Liver (tissue), 9 donors: ENCODE measurements around the gene RBMS3. TPM values are rescaled to one million over a fixed set of nuclear protein-coding genes. Genes with fewer than 3 reads are reported as not detected.

ENCODE experiments used
- DNase-seq: peaks from one replicate; pipeline ENCODE4 v3.0.0-alpha.2; 2017; ENCODE audit warnings: low spot score
- H3K27ac ChIP-seq, 2 donors: one replicate each; pipeline ENCODE4 v1.7.0; 2013; ENCODE audit warnings: inconsistent platforms in 2 of 2, low read length in 2 of 2, control low read depth in 1 of 2, low read depth in 1 of 2, mild to moderate bottlenecking in 1 of 2
- H3K27me3 ChIP-seq, 4 donors: one replicate each; pipeline versions ENCODE4 v1.6.1 to v1.7.0; 2013; ENCODE audit warnings: low read length in 3 of 4, inconsistent platforms in 1 of 4, mild to moderate bottlenecking in 1 of 4, moderate library complexity in 1 of 4; ENCODE audit not compliant: control insufficient read depth in 4 of 4, insufficient read depth in 4 of 4
- H3K36me3 ChIP-seq, 4 donors: one replicate each; pipeline versions ENCODE4 v1.6.1 to v1.7.0; 2013; ENCODE audit warnings: low read length in 3 of 4, mild to moderate bottlenecking in 3 of 4, low read depth in 1 of 4, moderate library complexity in 1 of 4; ENCODE audit not compliant: control insufficient read depth in 4 of 4, insufficient read depth in 3 of 4
- H3K4me1 ChIP-seq, 4 donors: one replicate each; pipeline versions ENCODE4 v1.6.1 to v1.7.0; 2013; ENCODE audit warnings: low read length in 3 of 4, mild to moderate bottlenecking in 3 of 4, moderate library complexity in 1 of 4; ENCODE audit not compliant: control insufficient read depth in 4 of 4, insufficient read depth in 4 of 4
- H3K4me3 ChIP-seq, 3 donors: one replicate each; pipeline versions ENCODE4 v1.6.1 to v1.7.0; 2013; ENCODE audit warnings: low read length in 3 of 3, control low read depth in 1 of 3, low read depth in 1 of 3, mild to moderate bottlenecking in 1 of 3
- H3K9ac ChIP-seq, 2 donors: one replicate each; pipeline ENCODE4 v1.7.0; 2013; ENCODE audit warnings: low read length in 2 of 2, mild to moderate bottlenecking in 2 of 2, moderate library complexity in 2 of 2, control low read depth in 1 of 2, low read depth in 1 of 2
- H3K9me3 ChIP-seq, 4 donors: one replicate each; pipeline versions ENCODE4 v1.6.1 to v1.7.0; 2013; ENCODE audit warnings: low read length in 3 of 4; ENCODE audit not compliant: control insufficient read depth in 4 of 4
- EGR1 ChIP-seq, 2 donors: IDR thresholded peaks; 2 replicates each; pipeline ENCODE4 v1.6.1; 2016 to 2018; ENCODE audit warnings: antibody characterized with exemption in 2 of 2, low read depth in 2 of 2
- FOXA1 ChIP-seq: IDR thresholded peaks from 2 replicates; pipeline ENCODE4 v1.6.1; 2016; ENCODE audit warnings: antibody characterized with exemption
- FOXA2 ChIP-seq: IDR thresholded peaks from 2 replicates; pipeline ENCODE4 v1.6.1; 2016; ENCODE audit warnings: antibody characterized with exemption
- GABPA ChIP-seq, 2 donors: IDR thresholded peaks in 1 of 2; conservative IDR thresholded peaks in 1 of 2; 2 replicates each; pipeline ENCODE4 v1.6.1; 2016; ENCODE audit warnings: antibody characterized with exemption in 2 of 2, mild to moderate bottlenecking in 1 of 2, moderate library complexity in 1 of 2
- HNF4A ChIP-seq, 2 donors: conservative IDR thresholded peaks; 2 replicates each; pipeline ENCODE4 v1.6.1; 2016; ENCODE audit warnings: antibody characterized with exemption in 2 of 2, mild to moderate bottlenecking in 2 of 2
- HNF4G ChIP-seq: IDR thresholded peaks from 2 replicates; pipeline ENCODE4 v1.6.1; 2016; ENCODE audit warnings: antibody characterized with exemption
- JUND ChIP-seq, 2 donors: IDR thresholded peaks; 2 replicates each; pipeline ENCODE4 v1.6.1; 2016; ENCODE audit warnings: antibody characterized with exemption in 2 of 2
- MAX ChIP-seq: IDR thresholded peaks from 2 replicates; pipeline ENCODE4 v1.6.1; 2016; ENCODE audit warnings: antibody characterized with exemption
- NR2F2 ChIP-seq: IDR thresholded peaks from 2 replicates; pipeline ENCODE4 v1.6.1; 2016; ENCODE audit warnings: antibody characterized with exemption
- RAD21 ChIP-seq, 2 donors: IDR thresholded peaks; 2 replicates each; pipeline ENCODE4 v1.6.1; 2016; ENCODE audit warnings: antibody characterized with exemption in 2 of 2, mild to moderate bottlenecking in 2 of 2
- RXRA ChIP-seq, 2 donors: IDR thresholded peaks; 2 replicates each; pipeline ENCODE4 v1.6.1; 2017 to 2018; ENCODE audit warnings: antibody characterized with exemption in 2 of 2, mild to moderate bottlenecking in 1 of 2
- SP1 ChIP-seq: IDR thresholded peaks from 2 replicates; pipeline ENCODE4 v1.6.1; 2018; ENCODE audit warnings: antibody characterized with exemption, mild to moderate bottlenecking
- TAF1 ChIP-seq: conservative IDR thresholded peaks from 2 replicates; pipeline ENCODE4 v1.6.1; 2016; ENCODE audit warnings: antibody characterized with exemption, mild to moderate bottlenecking
- YY1 ChIP-seq: IDR thresholded peaks from 2 replicates; pipeline ENCODE4 v1.6.1; 2016; ENCODE audit warnings: antibody characterized with exemption, mild to moderate bottlenecking
- WGBS: extraction: QIAGEN DNeasy Blood & Tissue Kit; methylation state at CpG from one replicate; pipeline ENCODE4 v1.1.7; 2013; 5-methylcytosine and 5-hydroxymethylcytosine counted together
- polyA plus RNA-seq, 2 donors: library from polyadenylated mRNA; stranded (reverse) in 1 of 2; unstranded in 1 of 2; fragments of 200-250 nt in 1 of 2; fragments of >200 nt in 1 of 2; fragmentation: Nextera tagmentation in 1 of 2; extraction: Ambion mirVana in 1 of 2; gene quantifications; one replicate each; pipeline versions ENCODE4 v1.2.1 to v1.2.3, GENCODE V29; 2013 to 2015
- total RNA-seq, 2 donors: library from RNA; depleted of rRNA; stranded (reverse); fragments of >200 nt; gene quantifications; one replicate each; pipeline ENCODE4 v1.2.3, GENCODE V29; 2014
- TF ChIP-seq, protein P1 (sequence below): IDR thresholded peaks from 2 replicates; pipeline ENCODE4 v1.6.1; 2016; ENCODE audit warnings: antibody characterized with exemption
- TF ChIP-seq, protein P2 (sequence below): IDR thresholded peaks from 2 replicates; pipeline ENCODE4 v1.6.1; 2016; ENCODE audit warnings: antibody characterized with exemption
- TF ChIP-seq, protein P3 (sequence below): fragments of 150-350 bp; IDR thresholded peaks from 2 replicates; pipeline ENCODE4 v1.5.1; 2017; ENCODE audit warnings: improper control_type of control experiment, low read depth, low read length; ENCODE audit not compliant: missing input control
- TF ChIP-seq, protein P4 (sequence below): IDR thresholded peaks from 2 replicates; pipeline ENCODE4 v1.6.1; 2016; ENCODE audit warnings: antibody characterized with exemption, mild to moderate bottlenecking
- donor health status: healthy.
- donor health status: healthy.
- donor health status: healthy.
- donor health status: healthy.
- donor health status: healthy.

The RBMS3 gene
- total and polyA plus RNA-seq, 4 donors, result 1.2 to 14.9 (median 9.3) TPM

GRCh38 chr3:29619676-29620075 is 338.8 kb downstream of the RBMS3 start (continued):
- TF ChIP-seq, protein P1, sequence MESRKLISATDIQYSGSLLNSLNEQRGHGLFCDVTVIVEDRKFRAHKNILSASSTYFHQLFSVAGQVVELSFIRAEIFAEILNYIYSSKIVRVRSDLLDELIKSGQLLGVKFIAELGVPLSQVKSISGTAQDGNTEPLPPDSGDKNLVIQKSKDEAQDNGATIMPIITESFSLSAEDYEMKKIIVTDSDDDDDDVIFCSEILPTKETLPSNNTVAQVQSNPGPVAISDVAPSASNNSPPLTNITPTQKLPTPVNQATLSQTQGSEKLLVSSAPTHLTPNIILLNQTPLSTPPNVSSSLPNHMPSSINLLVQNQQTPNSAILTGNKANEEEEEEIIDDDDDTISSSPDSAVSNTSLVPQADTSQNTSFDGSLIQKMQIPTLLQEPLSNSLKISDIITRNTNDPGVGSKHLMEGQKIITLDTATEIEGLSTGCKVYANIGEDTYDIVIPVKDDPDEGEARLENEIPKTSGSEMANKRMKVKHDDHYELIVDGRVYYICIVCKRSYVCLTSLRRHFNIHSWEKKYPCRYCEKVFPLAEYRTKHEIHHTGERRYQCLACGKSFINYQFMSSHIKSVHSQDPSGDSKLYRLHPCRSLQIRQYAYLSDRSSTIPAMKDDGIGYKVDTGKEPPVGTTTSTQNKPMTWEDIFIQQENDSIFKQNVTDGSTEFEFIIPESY, result no peak
- TF ChIP-seq TAF1, result no peak
- no peak for TF ChIP-seq RAD21 (IDR thresholded peaks at IDR 0.05)
- TF ChIP-seq, protein P2, sequence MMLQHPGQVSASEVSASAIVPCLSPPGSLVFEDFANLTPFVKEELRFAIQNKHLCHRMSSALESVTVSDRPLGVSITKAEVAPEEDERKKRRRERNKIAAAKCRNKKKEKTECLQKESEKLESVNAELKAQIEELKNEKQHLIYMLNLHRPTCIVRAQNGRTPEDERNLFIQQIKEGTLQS, result no peak

DNA sequence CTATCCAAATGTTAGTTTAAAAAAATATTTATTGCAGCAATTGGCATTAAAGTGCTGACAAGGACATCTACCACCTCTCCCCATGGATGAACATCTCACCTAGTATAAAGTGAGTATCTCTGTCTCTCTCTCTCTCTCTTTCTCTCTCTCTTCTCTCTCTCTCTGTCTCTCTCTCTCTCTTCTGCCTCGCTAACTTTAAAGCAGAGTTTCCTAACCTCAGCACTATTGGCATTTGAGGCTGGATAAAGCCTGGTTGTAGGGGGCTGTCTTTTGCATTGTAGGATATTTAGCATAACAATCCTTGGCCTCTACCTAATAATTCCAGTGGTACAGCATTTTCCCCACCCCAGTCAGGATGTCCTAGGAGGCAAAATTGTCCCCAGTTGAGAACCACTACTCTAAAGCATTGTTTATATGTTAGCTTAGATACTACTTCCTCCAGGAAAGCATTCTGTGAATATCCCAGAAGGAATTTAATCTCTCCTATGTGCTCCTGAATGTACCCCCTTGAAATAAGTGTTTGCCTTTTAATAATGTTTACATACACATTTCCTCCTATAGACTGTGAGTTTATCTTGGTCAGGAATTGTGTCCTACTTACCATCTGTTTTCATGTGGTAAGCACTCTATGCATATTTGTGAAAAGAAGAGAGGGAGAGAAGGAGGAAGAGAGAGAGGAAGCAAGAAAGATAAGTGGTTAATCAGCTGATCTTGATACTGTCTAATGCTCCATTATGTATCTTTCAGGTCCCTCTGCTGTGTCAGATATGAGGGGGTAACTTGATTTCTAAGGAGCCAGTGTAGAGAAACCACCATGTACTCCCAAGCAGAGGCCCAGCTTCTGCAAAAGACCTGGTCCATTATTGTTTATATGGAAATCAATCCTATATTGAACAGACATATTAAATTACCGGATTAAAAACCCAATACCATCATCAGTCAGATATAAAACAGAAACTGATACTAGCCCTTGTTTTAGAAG is 346.6 kb downstream of the RBMS3 start:
- Histone ChIP-seq H3K36me3 (no peaks in the 10 kb centered on the region), H3K4me3 (no peak overlapping the region), H3K9me3 (peaks cover 0 to 2% (median 0%) of the 10 kb centered on the region in 4 donors), H3K27me3 (no peaks in the 10 kb centered on the region), H3K9ac (no peak overlapping the region), H3K27ac (no peak overlapping the region), H3K4me1 (no peaks in the 10 kb centered on the region)
- WGBS, result 88% methylated on average over 2 of the region's 2 CpGs
- DNase-seq, result no peak
- TF ChIP-seq NR2F2 (no peak), FOXA1 (no peak), MAX (no peak), TAF1 (no peak), GABPA (IDR thresholded peaks at IDR 0.05 in 1 of 2, conservative IDR thresholded peaks at IDR 0.05 in 1 of 2) (no peak), EGR1 (IDR thresholded peaks at IDR 0.05; ENCODE audit: low read depth in 2 of 2) (no peak), RAD21 (IDR thresholded peaks at IDR 0.05) (no peak), HNF4G (no peak), FOXA2 (no peak), RXRA (IDR thresholded peaks at IDR 0.05) (no peak), HNF4A (conservative IDR thresholded peaks at IDR 0.05) (no peak), SP1 (no peak), YY1 (no peak), JUND (IDR thresholded peaks at IDR 0.05) (no peak)
- TF ChIP-seq, protein P3, sequence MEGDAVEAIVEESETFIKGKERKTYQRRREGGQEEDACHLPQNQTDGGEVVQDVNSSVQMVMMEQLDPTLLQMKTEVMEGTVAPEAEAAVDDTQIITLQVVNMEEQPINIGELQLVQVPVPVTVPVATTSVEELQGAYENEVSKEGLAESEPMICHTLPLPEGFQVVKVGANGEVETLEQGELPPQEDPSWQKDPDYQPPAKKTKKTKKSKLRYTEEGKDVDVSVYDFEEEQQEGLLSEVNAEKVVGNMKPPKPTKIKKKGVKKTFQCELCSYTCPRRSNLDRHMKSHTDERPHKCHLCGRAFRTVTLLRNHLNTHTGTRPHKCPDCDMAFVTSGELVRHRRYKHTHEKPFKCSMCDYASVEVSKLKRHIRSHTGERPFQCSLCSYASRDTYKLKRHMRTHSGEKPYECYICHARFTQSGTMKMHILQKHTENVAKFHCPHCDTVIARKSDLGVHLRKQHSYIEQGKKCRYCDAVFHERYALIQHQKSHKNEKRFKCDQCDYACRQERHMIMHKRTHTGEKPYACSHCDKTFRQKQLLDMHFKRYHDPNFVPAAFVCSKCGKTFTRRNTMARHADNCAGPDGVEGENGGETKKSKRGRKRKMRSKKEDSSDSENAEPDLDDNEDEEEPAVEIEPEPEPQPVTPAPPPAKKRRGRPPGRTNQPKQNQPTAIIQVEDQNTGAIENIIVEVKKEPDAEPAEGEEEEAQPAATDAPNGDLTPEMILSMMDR, result no peak
- TF ChIP-seq, protein P4, sequence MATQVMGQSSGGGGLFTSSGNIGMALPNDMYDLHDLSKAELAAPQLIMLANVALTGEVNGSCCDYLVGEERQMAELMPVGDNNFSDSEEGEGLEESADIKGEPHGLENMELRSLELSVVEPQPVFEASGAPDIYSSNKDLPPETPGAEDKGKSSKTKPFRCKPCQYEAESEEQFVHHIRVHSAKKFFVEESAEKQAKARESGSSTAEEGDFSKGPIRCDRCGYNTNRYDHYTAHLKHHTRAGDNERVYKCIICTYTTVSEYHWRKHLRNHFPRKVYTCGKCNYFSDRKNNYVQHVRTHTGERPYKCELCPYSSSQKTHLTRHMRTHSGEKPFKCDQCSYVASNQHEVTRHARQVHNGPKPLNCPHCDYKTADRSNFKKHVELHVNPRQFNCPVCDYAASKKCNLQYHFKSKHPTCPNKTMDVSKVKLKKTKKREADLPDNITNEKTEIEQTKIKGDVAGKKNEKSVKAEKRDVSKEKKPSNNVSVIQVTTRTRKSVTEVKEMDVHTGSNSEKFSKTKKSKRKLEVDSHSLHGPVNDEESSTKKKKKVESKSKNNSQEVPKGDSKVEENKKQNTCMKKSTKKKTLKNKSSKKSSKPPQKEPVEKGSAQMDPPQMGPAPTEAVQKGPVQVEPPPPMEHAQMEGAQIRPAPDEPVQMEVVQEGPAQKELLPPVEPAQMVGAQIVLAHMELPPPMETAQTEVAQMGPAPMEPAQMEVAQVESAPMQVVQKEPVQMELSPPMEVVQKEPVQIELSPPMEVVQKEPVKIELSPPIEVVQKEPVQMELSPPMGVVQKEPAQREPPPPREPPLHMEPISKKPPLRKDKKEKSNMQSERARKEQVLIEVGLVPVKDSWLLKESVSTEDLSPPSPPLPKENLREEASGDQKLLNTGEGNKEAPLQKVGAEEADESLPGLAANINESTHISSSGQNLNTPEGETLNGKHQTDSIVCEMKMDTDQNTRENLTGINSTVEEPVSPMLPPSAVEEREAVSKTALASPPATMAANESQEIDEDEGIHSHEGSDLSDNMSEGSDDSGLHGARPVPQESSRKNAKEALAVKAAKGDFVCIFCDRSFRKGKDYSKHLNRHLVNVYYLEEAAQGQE, result no peak
- TF ChIP-seq, protein P2, result no peak
- TF ChIP-seq, protein P1, result no peak
